ENCODE results near the gene ATIC.

The ATIC gene

DNA sequence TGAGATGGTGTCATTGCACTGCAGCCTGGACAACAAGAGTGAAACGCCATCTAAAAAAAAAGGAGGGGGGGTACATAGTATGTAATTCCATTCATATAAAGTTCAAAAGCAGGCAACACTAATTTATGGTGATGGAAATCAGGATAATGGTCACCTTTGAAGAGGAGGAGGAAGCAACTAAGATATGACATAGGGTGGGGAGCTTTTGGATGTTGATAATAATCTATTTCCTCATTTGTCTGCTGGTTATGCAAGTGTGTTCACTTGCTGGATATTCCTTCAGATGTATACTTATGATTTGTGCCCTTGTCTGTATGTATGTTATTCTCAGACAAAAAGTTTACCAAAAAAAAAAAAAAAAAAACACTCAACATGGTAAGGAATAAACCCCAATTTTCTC, 28.6 kb upstream of the ATIC start:
- DNase-seq (ENCODE audit: extremely low spot score), result no peak
- ChIA-PET CTCF (interaction anchor here (1.8 to 4.3 kb wide), 2 partner anchors 13 to 793 kb away, joined by 4 to 22 read pairs; no protein-coding TSS in a partner anchor), POLR2A (no interaction called here)
- TF ChIP-seq CTCF (IDR thresholded peaks at IDR 0.05; ENCODE audit: control extremely low read depth, extremely low read depth, low read depth, missing control alignments), result no peak

GRCh38 chr2:215286309-215286708, 25.6 kb upstream of the ATIC start:
- no peak for TF ChIP-seq CTCF (IDR thresholded peaks at IDR 0.05; ENCODE audit: control extremely low read depth, extremely low read depth, low read depth, missing control alignments)
- ChIA-PET CTCF (no interaction called here), POLR2A (no interaction called here)
- DNase-seq (ENCODE audit: extremely low spot score), result no peak

DNA sequence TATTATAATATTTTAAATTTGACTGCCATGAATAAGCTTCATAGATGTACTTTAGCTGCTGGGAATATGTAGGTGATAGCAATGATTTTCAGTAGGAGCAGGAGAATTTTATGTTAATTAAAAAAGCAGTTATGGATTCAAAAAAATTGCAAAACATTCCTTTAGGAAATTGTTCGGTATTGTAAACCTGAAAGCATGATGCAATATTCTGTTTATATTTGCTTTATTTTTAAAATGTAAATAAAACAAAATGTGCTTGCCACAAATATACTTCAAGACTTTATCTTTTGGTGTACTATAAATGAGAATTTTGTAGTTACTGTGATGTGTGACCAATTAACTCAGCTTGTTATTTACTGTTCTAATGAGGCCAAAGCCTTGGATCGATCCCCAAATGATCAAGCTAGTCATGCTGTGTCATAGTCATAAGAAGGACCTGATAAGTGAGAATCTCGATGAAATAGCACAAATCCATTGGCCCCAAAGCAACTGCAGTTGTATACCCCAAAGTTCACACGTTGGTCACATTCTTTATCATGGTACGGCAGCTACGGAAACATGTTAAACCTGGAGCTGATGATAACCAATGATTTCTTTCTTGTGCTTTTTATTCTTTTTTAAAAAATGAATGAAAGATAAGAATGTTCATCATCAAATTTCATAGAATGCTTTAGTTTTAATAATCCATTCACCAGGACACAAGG, 23.6 kb upstream of the ATIC start:
- no peak for DNase-seq (ENCODE audit: extremely low spot score)
- ChIA-PET CTCF (interaction anchor here (0.9 to 1.2 kb wide), 2 partner anchors 10 to 18 kb away, joined by 3 to 4 read pairs; no protein-coding TSS in a partner anchor), POLR2A (no interaction called here)
- no peak for TF ChIP-seq CTCF (IDR thresholded peaks at IDR 0.05; ENCODE audit: control extremely low read depth, extremely low read depth, low read depth, missing control alignments)

GRCh38 chr2:215290980-215291599, 20.8 kb upstream of the ATIC start:
- no peak for DNase-seq (ENCODE audit: extremely low spot score)
- TF ChIP-seq CTCF (IDR thresholded peaks at IDR 0.05; ENCODE audit: control extremely low read depth, extremely low read depth, low read depth, missing control alignments), result no peak
- POLR2A ChIA-PET, result no interaction called here
- CTCF ChIA-PET, result interaction anchor here (1.1 to 1.2 kb wide), 2 partner anchors 9 to 21 kb away, joined by 3 to 4 read pairs; no protein-coding TSS in a partner anchor

DNA sequence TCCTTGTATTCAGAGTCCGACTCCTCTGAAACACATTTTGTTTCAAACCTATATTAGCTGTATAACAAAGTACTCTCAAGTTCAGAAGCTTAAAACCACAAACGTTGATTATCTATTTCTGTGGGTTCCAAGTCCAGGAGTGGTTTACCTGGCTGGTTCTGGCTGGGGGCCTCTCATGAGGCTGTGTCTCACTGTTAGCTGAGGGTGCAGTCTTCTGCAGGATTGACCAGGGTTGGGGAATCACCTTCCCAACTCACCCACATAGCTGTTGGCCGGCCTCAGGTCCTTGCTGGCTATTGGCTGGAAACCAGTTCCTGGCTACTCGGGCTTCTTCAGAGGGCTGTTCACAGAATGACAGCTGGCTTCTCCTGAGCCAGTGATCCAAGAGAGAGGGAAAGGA, 18.0 kb upstream of the ATIC start:
- CTCF ChIA-PET, result interaction anchor here (1.3 kb wide), 1 partner anchor 24 kb away, joined by 6 read pairs; no protein-coding TSS in a partner anchor
- no peak for DNase-seq (ENCODE audit: extremely low spot score)
- no peak for TF ChIP-seq CTCF (IDR thresholded peaks at IDR 0.05; ENCODE audit: control extremely low read depth, extremely low read depth, low read depth, missing control alignments)
- POLR2A ChIA-PET, result no interaction called here

DNA sequence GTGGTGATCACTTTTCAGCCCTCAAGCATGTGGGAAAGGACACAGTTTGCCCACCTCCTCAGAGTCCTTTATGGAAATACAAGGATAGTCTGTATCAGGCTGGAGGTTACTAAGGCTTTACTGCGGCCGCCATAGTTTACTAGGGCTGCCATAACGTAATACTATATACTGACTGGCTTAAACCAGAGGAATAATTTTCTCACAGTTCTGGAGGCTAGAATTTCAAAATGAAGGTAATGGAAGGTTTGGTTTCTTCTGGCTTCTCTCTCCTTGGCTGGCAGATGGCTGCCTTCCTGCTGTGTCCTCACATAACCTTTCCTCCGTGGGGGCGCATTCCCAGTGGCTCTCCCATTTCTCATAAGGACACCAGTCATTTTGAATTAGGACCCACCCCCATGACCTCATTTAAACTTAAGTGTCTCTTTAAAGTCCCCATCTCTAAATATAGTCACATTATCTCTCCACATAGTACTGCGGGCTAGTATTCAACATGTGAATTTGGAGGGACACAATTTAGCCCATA, 12.5 kb upstream of the ATIC start:
- ChIA-PET POLR2A (no interaction called here), CTCF (no interaction called here)
- no peak for DNase-seq (ENCODE audit: extremely low spot score)
- no peak for TF ChIP-seq CTCF (IDR thresholded peaks at IDR 0.05; ENCODE audit: control extremely low read depth, extremely low read depth, low read depth, missing control alignments)
